T-cell (primary cell): ENCODE data around the gene DRD2. TPM values are rescaled to one million over a fixed set of nuclear protein-coding genes. Genes with fewer than 3 reads are reported as not detected.

Experiments used
- ATAC-seq, 4 experiments: fragments of 200-7000 bp in 3 of 4; fragments of 150-1000 bp in 1 of 4; cut with Tn5 transposase; replicated peaks in 1 of 4; 1 replicate in 3 of 4; 2 replicates in 1 of 4; pipeline ENCODE4 v1.10.0; 2021; ENCODE audit warnings: moderate library complexity in 3 of 4, mild to moderate bottlenecking in 2 of 4, moderate number of reproducible peaks in 1 of 4
- CTCF ChIA-PET, 2 donors: fragments of 300-600 bp; sonication (Branson Sonifier 250); formaldehyde crosslinking; loops; one replicate each; lab custom pipeline; 2022; ENCODE audit warnings: antibody characterized with exemption in 2 of 2; lab: Charles Lee
- POLR2A ChIA-PET, 2 donors: fragments of 300-600 bp; sonication (Branson Sonifier 250); formaldehyde crosslinking; loops; one replicate each; lab custom pipeline; 2022; ENCODE audit warnings: antibody characterized with exemption in 2 of 2; lab: Charles Lee
- DNase-seq, 35 experiments: peaks; one replicate each; pipeline versions ENCODE4 v3.0.0 to v3.0.0-alpha.2; 2013 to 2023
- H3K27ac ChIP-seq: one replicate; pipeline ENCODE4 v1.5.1; 2013; ENCODE audit warnings: low read length
- H3K27me3 ChIP-seq, 2 experiments: replicated peaks in 1 of 2; 1 replicate in 1 of 2; 2 replicates in 1 of 2; pipeline versions ENCODE4 v1.6.1 to v1.7.0; 2013; ENCODE audit warnings: low read length in 1 of 2, mixed read lengths in 1 of 2; ENCODE audit not compliant: control insufficient read depth in 2 of 2, insufficient read depth in 2 of 2; ENCODE audit errors: extremely low read depth in 1 of 2
- H3K36me3 ChIP-seq, 2 donors: 1 replicate in 1 of 2; 2 replicates in 1 of 2; pipeline versions ENCODE4 v1.6.1 to v1.7.0; 2013; ENCODE audit warnings: low read length in 1 of 2; ENCODE audit not compliant: control insufficient read depth in 2 of 2, insufficient read depth in 1 of 2; ENCODE audit errors: extremely low read depth in 1 of 2
- H3K4me1 ChIP-seq, 2 experiments: 1 replicate in 1 of 2; 2 replicates in 1 of 2; pipeline versions ENCODE4 v1.6.1 to v1.7.0; 2013; ENCODE audit warnings: low read length in 2 of 2, mixed read lengths in 1 of 2; ENCODE audit not compliant: insufficient read depth in 2 of 2, control insufficient read depth in 1 of 2; ENCODE audit errors: extremely low read depth in 1 of 2
- H3K4me3 ChIP-seq, 2 donors: 1 replicate in 1 of 2; 2 replicates in 1 of 2; pipeline versions ENCODE4 v1.5.1 to v1.7.0; 2013; ENCODE audit warnings: mild to moderate bottlenecking in 2 of 2, low read length in 1 of 2, moderate library complexity in 1 of 2; ENCODE audit not compliant: control insufficient read depth in 1 of 2; ENCODE audit errors: extremely low read depth in 1 of 2
- H3K9me3 ChIP-seq: 2 replicates; pipeline ENCODE4 v1.7.0; 2013
- H3K27ac Mint-ChIP-seq, 2 donors: one replicate each; pipeline ENCODE4 v1.8.0; 2020 to 2021; ENCODE audit warnings: mild to moderate bottlenecking in 2 of 2, mixed read lengths in 2 of 2
- H3K27me3 Mint-ChIP-seq, 2 donors: one replicate each; pipeline ENCODE4 v1.8.0; 2021 to 2022; ENCODE audit warnings: mixed read lengths in 2 of 2
- H3K36me3 Mint-ChIP-seq: one replicate; pipeline ENCODE4 v1.8.0; 2021; ENCODE audit warnings: mixed read lengths
- H3K4me1 Mint-ChIP-seq, 3 donors: one replicate each; pipeline ENCODE4 v1.8.0; 2020 to 2022; ENCODE audit warnings: mixed read lengths in 3 of 3, mild to moderate bottlenecking in 1 of 3
- H3K4me3 Mint-ChIP-seq, 3 donors: one replicate each; pipeline ENCODE4 v1.8.0; 2020 to 2022; ENCODE audit warnings: mild to moderate bottlenecking in 3 of 3, mixed read lengths in 3 of 3, moderate library complexity in 3 of 3
- H3K9me3 Mint-ChIP-seq, 3 donors: one replicate each; pipeline ENCODE4 v1.8.0; 2020 to 2022; ENCODE audit warnings: mixed read lengths in 3 of 3
- WGBS: methylation state at CpG from one replicate; pipeline ENCODE4 v1.1.5; 2013; ENCODE audit warnings: missing lambda C conversion rate; ENCODE audit not compliant: insufficient coverage; 5-methylcytosine and 5-hydroxymethylcytosine counted together
- total RNA-seq, 35 experiments: library from RNA in 6 of 35; stranded (reverse) in 6 of 35; fragments of 120-200 nt in 1 of 35; gene quantifications; one replicate each; pipeline versions ENCODE4 v1.2.1 to v1.2.4 and lab custom pipeline; 2013 to 2026

DRD2 gene
- total RNA-seq, 5 donors from 2014 or later (not counting 1 experiment from before 2014, with no cell fraction given) = not detected

DNA sequence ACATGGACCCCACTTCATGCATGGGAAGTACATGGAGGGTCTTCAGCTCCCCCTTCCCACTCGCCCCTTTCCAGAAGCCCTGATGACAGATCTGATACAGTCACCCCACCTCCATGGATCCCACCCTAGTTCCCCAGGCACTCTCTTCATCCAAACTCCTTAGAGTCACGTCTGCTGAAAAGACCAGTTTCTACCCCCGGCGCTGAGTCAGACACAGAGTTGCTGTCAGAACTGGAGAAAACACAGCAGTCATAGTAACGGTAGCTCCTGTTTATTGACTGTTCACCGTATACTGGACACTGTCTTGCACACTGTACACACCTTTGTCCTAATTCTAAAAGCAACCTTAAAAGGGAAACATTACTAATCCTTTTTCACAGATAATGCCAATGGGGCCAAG lies 29.1 kb downstream of the DRD2 start:
- ChIA-PET CTCF (no interaction called here), POLR2A (no interaction called here)
- peaks cover 0 to 14% of the 10 kb centered on the region in 2 experiments for H3K27me3 ChIP-seq
- no peak for DNase-seq
- no peak overlapping the region for H3K27ac ChIP-seq
- Mint-ChIP-seq H3K27ac (no peak overlapping the region), H3K9me3 (no peaks in the 10 kb centered on the region), H3K4me3 (no peak overlapping the region), H3K27me3 (peaks cover 14 to 17% of the 10 kb centered on the region in 2 donors), H3K4me1 (no peaks in the 10 kb centered on the region), H3K36me3 (no peaks in the 10 kb centered on the region)
- ATAC-seq = no peak
- no peaks in the 10 kb centered on the region for H3K4me1 ChIP-seq
- no peaks in the 10 kb centered on the region for H3K36me3 ChIP-seq
- H3K4me3 ChIP-seq = no peak overlapping the region
- H3K9me3 ChIP-seq = no peaks in the 10 kb centered on the region
- 38% methylated on average over 6 of the region's 6 CpGs for WGBS

- H3K4me1 Mint-ChIP-seq = no peaks in the 10 kb centered on the region
- H3K27me3 Mint-ChIP-seq = peaks cover 14 to 21% of the 10 kb centered on the region in 2 donors
- Histone ChIP-seq H3K27me3 (peaks cover 0 to 14% of the 10 kb centered on the region in 2 experiments), H3K27ac (no peak overlapping the region), H3K4me3 (no peak overlapping the region), H3K9me3 (no peaks in the 10 kb centered on the region), H3K36me3 (no peaks in the 10 kb centered on the region), H3K4me1 (no peaks in the 10 kb centered on the region)
- H3K4me3 Mint-ChIP-seq = no peak overlapping the region
- no peak for ATAC-seq
- no peaks in the 10 kb centered on the region for H3K36me3 Mint-ChIP-seq
- no peaks in the 10 kb centered on the region for H3K9me3 Mint-ChIP-seq
- WGBS = 49% methylated on average over 3 of the region's 7 CpGs
- H3K27ac Mint-ChIP-seq = no peak overlapping the region
- DNase-seq = no peak
- ChIA-PET POLR2A (no interaction called here), CTCF (no interaction called here)
Observed at GRCh38 chr11:113444502-113445123, 30.6 kb downstream of the DRD2 start.

DNA sequence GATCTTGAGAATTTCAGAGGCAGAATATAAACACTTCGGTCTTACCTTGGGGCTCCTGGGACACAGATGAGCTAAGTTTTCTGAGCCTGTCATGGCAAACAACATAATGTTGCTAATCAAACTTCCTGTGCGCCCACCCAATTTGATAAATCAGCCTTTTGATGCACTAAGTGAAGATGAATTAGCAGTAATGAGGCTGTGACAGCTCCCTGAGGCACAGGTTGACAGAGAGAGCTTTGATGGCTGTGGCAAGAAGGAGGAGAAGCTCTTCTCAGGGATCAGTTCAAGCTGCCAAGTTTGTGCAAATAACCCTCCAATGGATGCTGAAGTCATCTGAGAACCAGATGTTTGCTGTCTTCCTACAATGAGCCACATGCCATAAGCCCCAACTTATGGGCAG lies 34.4 kb downstream of the DRD2 start:
- CTCF ChIA-PET = no interaction called here
- Histone ChIP-seq H3K27me3 (peaks cover 0 to 5% of the 10 kb centered on the region in 2 experiments), H3K9me3 (no peaks in the 10 kb centered on the region), H3K36me3 (no peaks in the 10 kb centered on the region), H3K4me1 (no peaks in the 10 kb centered on the region), H3K27ac (no peak overlapping the region), H3K4me3 (no peak overlapping the region)
- H3K4me1 Mint-ChIP-seq = no peaks in the 10 kb centered on the region
- H3K4me3 Mint-ChIP-seq = no peak overlapping the region
- H3K36me3 Mint-ChIP-seq = no peaks in the 10 kb centered on the region
- POLR2A ChIA-PET = no interaction called here
- no peak overlapping the region for H3K27ac Mint-ChIP-seq
- ATAC-seq (no peak), DNase-seq (no peak)
- H3K9me3 Mint-ChIP-seq = no peaks in the 10 kb centered on the region
- WGBS = no CpG with 5 or more reads among the region's 2 CpGs
- H3K27me3 Mint-ChIP-seq = peaks cover 6 to 17% of the 10 kb centered on the region in 2 donors

- H3K27me3 Mint-ChIP-seq = peaks cover 7 to 14% of the 10 kb centered on the region in 2 donors
- no peak overlapping the region for H3K27ac Mint-ChIP-seq
- CTCF ChIA-PET = no interaction called here
- no peak overlapping the region for H3K4me3 ChIP-seq
- no peak overlapping the region for H3K4me3 Mint-ChIP-seq
- no peaks in the 10 kb centered on the region for H3K27me3 ChIP-seq
- DNase-seq = no peak
- POLR2A ChIA-PET = no interaction called here
- H3K36me3 Mint-ChIP-seq = no peaks in the 10 kb centered on the region
- no peaks in the 10 kb centered on the region for H3K4me1 ChIP-seq
- no peak for ATAC-seq
- WGBS = 90% methylated on average over 1 of the region's 6 CpGs
- no peaks in the 10 kb centered on the region for H3K4me1 Mint-ChIP-seq
- H3K27ac ChIP-seq = no peak overlapping the region
- no peaks in the 10 kb centered on the region for H3K9me3 ChIP-seq
- no peaks in the 10 kb centered on the region for H3K36me3 ChIP-seq
- no peaks in the 10 kb centered on the region for H3K9me3 Mint-ChIP-seq
Observed at GRCh38 chr11:113436672-113437252, 38.4 kb downstream of the DRD2 start.

DNA sequence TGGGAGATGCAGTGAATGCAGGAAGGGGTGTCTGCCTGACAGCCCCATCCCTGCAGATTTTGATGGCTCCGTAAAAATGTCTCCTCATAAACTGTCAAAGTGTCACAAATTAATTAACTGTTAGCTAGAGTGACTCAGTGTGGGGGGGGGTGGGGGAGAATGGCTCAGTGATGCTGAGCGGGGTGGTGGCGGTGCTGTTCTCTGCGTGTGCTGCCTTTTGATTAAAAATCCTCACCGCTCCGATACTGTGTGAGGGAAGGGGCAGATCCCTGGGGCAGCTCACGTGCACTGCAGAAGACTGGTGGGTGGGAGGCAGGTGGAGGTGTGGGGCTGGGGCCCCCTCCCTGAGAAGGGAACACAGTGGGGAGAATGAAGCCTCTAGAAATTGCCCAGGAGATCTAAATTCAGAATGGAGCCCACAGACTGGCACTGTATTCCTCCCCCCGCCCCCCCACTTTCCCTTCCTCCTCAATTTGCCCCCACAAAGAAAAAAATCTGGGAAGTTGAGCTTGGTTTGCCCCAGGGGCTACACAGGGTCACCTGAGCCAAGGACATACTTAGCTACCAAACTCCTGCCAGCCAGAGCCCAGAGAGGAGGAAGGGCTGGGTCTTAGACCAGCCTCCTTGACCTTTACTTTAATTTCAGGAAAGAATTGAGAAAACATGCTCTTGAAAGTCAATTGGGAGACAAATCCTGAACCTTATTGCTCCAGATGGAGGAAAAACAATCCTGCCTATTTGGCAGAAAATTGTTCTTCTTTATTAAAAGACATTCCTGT lies 39.8 kb downstream of the DRD2 start:
- H3K4me1 Mint-ChIP-seq = no peaks in the 10 kb centered on the region
- ChIA-PET CTCF (no interaction called here), POLR2A (no interaction called here)
- H3K27me3 ChIP-seq = no peaks in the 10 kb centered on the region
- no peak for ATAC-seq
- no peak overlapping the region for H3K27ac Mint-ChIP-seq
- no peaks in the 10 kb centered on the region for H3K9me3 Mint-ChIP-seq
- no peak overlapping the region for H3K4me3 Mint-ChIP-seq
- no peaks in the 10 kb centered on the region for H3K4me1 ChIP-seq
- no peak overlapping the region for H3K4me3 ChIP-seq
- H3K27me3 Mint-ChIP-seq = peaks cover 7 to 12% of the 10 kb centered on the region in 2 donors
- H3K36me3 ChIP-seq = no peaks in the 10 kb centered on the region
- H3K36me3 Mint-ChIP-seq = no peaks in the 10 kb centered on the region
- no peaks in the 10 kb centered on the region for H3K9me3 ChIP-seq
- no peak overlapping the region for H3K27ac ChIP-seq
- WGBS = 100% methylated on average over 1 of the region's 8 CpGs
- DNase-seq = no peak

GRCh38 chr11:113431746-113432145 lies 43.5 kb downstream of the DRD2 start:
- no peaks in the 10 kb centered on the region for H3K4me1 Mint-ChIP-seq
- no peak overlapping the region for H3K27ac Mint-ChIP-seq
- H3K36me3 Mint-ChIP-seq = no peaks in the 10 kb centered on the region
- Histone ChIP-seq H3K27ac (no peak overlapping the region), H3K4me1 (no peaks in the 10 kb centered on the region), H3K36me3 (no peaks in the 10 kb centered on the region), H3K4me3 (no peak overlapping the region), H3K9me3 (no peaks in the 10 kb centered on the region), H3K27me3 (no peaks in the 10 kb centered on the region)
- H3K4me3 Mint-ChIP-seq = no peak overlapping the region
- DNase-seq = no peak
- ChIA-PET POLR2A (no interaction called here), CTCF (no interaction called here)
- no peaks in the 10 kb centered on the region for H3K9me3 Mint-ChIP-seq
- WGBS = no CpG with 5 or more reads among the region's 4 CpGs
- peaks cover 7% of the 10 kb centered on the region in 2 donors for H3K27me3 Mint-ChIP-seq
- no peak for ATAC-seq
